ENCODE measurements around the gene LRRC43. TPM values are rescaled to one million over a fixed set of nuclear protein-coding genes. Genes with fewer than 3 reads are reported as not detected.

LRRC43 gene
- total and polyA plus RNA-seq, 2 experiments from 2014 or later: 0.45 TPM; not detected in 1

GRCh38 chr12:122189626-122190475, 6.9 kb downstream of the LRRC43 start:
- Histone ChIP-seq H3K4me3 (no peak overlapping the region), H3K27ac (ENCODE audit: low read depth) (no peak overlapping the region), H3K36me3 (ENCODE audit: insufficient read depth) (no peaks in the 10 kb centered on the region), H3K4me2 (no peak overlapping the region), H2AFZ (no peak overlapping the region), H3K4me1 (ENCODE audit: insufficient read depth) (no peaks in the 10 kb centered on the region), H3K79me2 (replicated peaks; ENCODE audit: insufficient read depth) (no peaks in the 10 kb centered on the region), H4K20me1 (replicated peaks; ENCODE audit: insufficient read depth) (no peaks in the 10 kb centered on the region), H3K9me2 (ENCODE audit: insufficient read depth) (no peaks in the 10 kb centered on the region), H3F3A (replicated peaks; ENCODE audit: low read depth) (no peaks in the 10 kb centered on the region), H3K27me3 (ENCODE audit: insufficient read depth) (no peaks in the 10 kb centered on the region)
- H3K27me3 Mint-ChIP-seq (ENCODE audit: insufficient read depth, low read depth, poor library complexity): peaks cover 5% of the 10 kb centered on the region
- no peak overlapping the region for H3K4me3 Mint-ChIP-seq
- no peak for ATAC-seq
- no peaks in the 10 kb centered on the region for H3K9me3 Mint-ChIP-seq
- H3K36me3 Mint-ChIP-seq (ENCODE audit: low read depth): no peaks in the 10 kb centered on the region
- H3K4me1 Mint-ChIP-seq: peaks cover 3% of the 10 kb centered on the region; the same call in 2 of the 3 replicates
- no peak for DNase-seq (ENCODE audit: low spot score)
- H3K27ac Mint-ChIP-seq: no peak overlapping the region
- TF ChIP-seq CREB1 (CRISPR knock-in tag; IDR thresholded peaks at IDR 0.05; ENCODE audit: low read depth) (no peak), POLR2AphosphoS5 (IDR thresholded peaks at IDR 0.05; ENCODE audit: low read depth) (no peak), STAT1 (IDR thresholded peaks at IDR 0.05; ENCODE audit: unreplicated experiment) (no peak), EZH2phosphoT487 (IDR thresholded peaks at IDR 0.05; ENCODE audit: unreplicated experiment) (no peak), ZNF114 (CRISPR knock-in tag; IDR thresholded peaks at IDR 0.05) (no peak), NANOG (IDR thresholded peaks at IDR 0.05; ENCODE audit: borderline replicate concordance) (no peak), REST (IDR thresholded peaks at IDR 0.05; ENCODE audit: unreplicated experiment) (no peak)

- Histone ChIP-seq H3K4me2 (no peak overlapping the region), H2AFZ (no peak overlapping the region), H3K27ac (ENCODE audit: low read depth) (no peak overlapping the region), H3K79me2 (replicated peaks; ENCODE audit: insufficient read depth) (no peaks in the 10 kb centered on the region), H3K36me3 (ENCODE audit: insufficient read depth) (no peaks in the 10 kb centered on the region), H3F3A (replicated peaks; ENCODE audit: low read depth) (no peaks in the 10 kb centered on the region), H3K4me1 (ENCODE audit: insufficient read depth) (no peaks in the 10 kb centered on the region), H3K4me3 (no peak overlapping the region), H4K20me1 (replicated peaks; ENCODE audit: insufficient read depth) (no peaks in the 10 kb centered on the region), H3K27me3 (ENCODE audit: insufficient read depth) (no peaks in the 10 kb centered on the region), H3K9me2 (ENCODE audit: insufficient read depth) (no peaks in the 10 kb centered on the region; the same call in 1 of the 2 replicates)
- Mint-ChIP-seq H3K27ac (no peak overlapping the region), H3K4me3 (no peak overlapping the region), H3K27me3 (ENCODE audit: insufficient read depth, low read depth, poor library complexity) (peaks cover 2% of the 10 kb centered on the region), H3K36me3 (ENCODE audit: low read depth) (no peaks in the 10 kb centered on the region), H3K4me1 (peaks cover 3% of the 10 kb centered on the region; the same call in 2 of the 3 replicates), H3K9me3 (peaks cover 7% of the 10 kb centered on the region; the same call in 1 of the 3 replicates)
- DNase-seq (ENCODE audit: low spot score) (peak; percentile 88), ATAC-seq (peak; percentile 92)
- TF ChIP-seq ZNF114 (CRISPR knock-in tag; IDR thresholded peaks at IDR 0.05) (no peak), EZH2 (IDR thresholded peaks at IDR 0.05; ENCODE audit: low read depth, unreplicated experiment) (no peak), CREB1 (CRISPR knock-in tag; IDR thresholded peaks at IDR 0.05; ENCODE audit: low read depth) (no peak), NANOG (IDR thresholded peaks at IDR 0.05; ENCODE audit: borderline replicate concordance) (no peak), CTCF (conservative IDR thresholded peaks at IDR 0.05; ENCODE audit: low read depth in 2 of 2) (peak; percentile 89 to 94), REST (IDR thresholded peaks at IDR 0.05; ENCODE audit: unreplicated experiment) (no peak), STAT1 (IDR thresholded peaks at IDR 0.05; ENCODE audit: unreplicated experiment) (no peak), JUNB (IDR thresholded peaks at IDR 0.05; ENCODE audit: unreplicated experiment) (no peak)
Measured at GRCh38 chr12:122190842-122191668, 8.1 kb downstream of the LRRC43 start.

Measured in GM23338 (cell line).